HG02571 (cell line): ENCODE data around the gene ST3GAL5.
"Not testable (repeated sequence)": the region's sequence is repeated elsewhere in the genome, so short reads cannot be mapped to it uniquely, and the experiment has no call there.

ENCODE experiments used
- ATAC-seq: cut with Tn5 transposase; IDR thresholded peaks from one replicate; pipeline ENCODE4 v1.9.1; 2021; ENCODE audit warnings: mild to moderate bottlenecking, moderate library complexity; ENCODE audit not compliant: unreplicated experiment

Gene ST3GAL5

GRCh38 chr2:85840091-85840490 is 48.7 kb downstream of the ST3GAL5 start:
- ATAC-seq = no peak

DNA sequence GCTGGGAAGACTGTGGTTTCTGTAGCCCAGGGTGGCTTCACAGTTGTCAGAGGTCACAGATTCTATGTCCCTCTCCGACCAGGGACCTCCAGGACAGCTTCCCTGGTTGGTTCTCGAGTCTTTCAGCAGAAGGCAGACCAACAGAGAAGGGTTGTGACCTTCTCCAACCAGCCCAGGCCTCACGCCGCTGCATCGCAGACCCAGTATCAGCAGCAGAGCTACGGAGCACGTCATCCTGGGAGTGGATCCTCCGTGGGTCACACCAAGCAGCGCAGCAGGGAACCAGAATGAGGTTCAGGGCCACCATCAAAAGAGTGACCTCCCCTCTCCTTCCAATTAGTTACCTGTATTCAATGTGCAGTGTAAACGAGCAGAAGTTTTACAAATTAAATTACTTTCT is 49.3 kb downstream of the ST3GAL5 start:
- no peak for ATAC-seq

DNA sequence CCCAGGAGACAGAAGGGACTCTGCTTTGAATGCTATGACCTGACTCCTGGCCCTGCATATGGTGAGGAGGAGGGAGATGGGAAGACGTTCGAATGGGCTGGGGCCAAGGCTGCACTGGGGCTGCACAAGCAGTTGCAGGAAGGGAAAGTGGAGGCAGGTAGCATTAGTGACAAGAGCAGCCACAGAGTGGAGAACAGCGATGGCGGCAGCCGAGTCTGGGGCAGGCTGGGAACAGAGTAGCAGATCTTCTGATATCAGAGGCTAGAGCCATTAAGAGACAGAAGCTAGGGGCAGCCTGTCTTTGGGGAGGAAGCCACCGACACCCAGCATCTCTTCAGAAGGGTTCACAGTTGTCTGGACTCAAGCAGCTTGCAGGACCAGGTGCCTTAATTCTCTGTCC is 50.1 kb downstream of the ST3GAL5 start:
- no peak for ATAC-seq

DNA sequence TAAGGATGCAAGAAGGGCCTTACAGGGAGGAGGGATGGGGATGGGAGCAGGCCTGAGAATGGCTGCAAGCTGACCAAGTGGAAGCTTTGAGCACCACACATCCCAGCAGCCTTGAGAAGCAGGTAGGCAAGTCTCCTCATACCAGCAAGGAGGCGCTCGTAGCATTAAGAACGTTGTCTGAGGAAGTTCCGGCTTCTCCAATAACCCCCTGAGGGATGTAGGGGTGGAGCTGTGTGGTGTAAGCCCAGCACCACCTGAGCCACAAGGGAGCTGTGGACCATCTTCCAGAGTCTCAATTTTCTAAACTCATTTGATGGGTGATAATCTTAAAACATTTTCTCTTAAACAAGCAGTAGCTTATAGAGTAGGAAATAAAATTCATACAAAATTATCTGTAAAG is 50.6 kb downstream of the ST3GAL5 start:
- ATAC-seq = no peak

- no peak for ATAC-seq
Measured at GRCh38 chr2:85834466-85834865, 54.3 kb downstream of the ST3GAL5 start.

DNA sequence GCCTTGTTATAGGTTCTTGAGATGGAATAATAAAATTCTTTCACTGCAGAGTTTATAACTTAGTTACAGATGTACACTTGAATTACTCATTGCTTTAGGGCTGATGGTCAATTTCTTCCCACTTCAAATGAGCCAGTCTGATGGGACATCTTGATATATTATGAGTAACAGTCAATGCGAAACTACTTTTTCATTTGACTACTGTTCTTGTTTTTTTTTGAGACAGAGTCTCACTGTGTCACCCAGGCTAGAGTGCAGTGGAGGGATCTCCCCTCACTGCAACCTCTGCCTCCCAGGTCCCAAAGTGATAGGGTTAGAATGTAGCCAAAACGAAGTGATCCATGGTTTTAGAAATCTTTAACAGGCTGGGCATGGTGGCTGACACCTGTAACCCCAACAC is 57.1 kb downstream of the ST3GAL5 start:
- no peak for ATAC-seq

GRCh38 chr2:85830645-85831044 is 58.1 kb downstream of the ST3GAL5 start:
- no peak for ATAC-seq

GRCh38 chr2:85829394-85829793 is 59.4 kb downstream of the ST3GAL5 start:
- not testable (repeated sequence) for ATAC-seq

DNA sequence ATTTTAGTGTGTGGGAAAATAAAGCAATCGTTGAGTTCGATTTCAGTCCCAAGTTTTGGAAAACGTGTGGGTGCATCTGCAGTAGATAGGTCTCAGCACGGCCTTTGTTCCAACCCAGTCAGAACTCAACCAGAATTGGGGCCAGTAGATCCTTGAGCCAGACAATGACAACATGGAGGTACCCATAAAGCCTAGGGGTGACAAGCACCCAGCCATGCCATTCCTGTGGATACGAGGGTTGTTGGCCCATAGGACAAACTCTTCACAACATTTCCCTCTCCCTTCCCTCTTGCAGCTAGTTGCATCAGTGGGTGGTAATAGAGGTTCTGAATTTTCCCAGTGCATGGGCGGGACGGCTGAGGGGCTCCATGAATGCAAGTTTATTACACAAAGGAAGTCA is 60.1 kb downstream of the ST3GAL5 start:
- no peak for ATAC-seq

DNA sequence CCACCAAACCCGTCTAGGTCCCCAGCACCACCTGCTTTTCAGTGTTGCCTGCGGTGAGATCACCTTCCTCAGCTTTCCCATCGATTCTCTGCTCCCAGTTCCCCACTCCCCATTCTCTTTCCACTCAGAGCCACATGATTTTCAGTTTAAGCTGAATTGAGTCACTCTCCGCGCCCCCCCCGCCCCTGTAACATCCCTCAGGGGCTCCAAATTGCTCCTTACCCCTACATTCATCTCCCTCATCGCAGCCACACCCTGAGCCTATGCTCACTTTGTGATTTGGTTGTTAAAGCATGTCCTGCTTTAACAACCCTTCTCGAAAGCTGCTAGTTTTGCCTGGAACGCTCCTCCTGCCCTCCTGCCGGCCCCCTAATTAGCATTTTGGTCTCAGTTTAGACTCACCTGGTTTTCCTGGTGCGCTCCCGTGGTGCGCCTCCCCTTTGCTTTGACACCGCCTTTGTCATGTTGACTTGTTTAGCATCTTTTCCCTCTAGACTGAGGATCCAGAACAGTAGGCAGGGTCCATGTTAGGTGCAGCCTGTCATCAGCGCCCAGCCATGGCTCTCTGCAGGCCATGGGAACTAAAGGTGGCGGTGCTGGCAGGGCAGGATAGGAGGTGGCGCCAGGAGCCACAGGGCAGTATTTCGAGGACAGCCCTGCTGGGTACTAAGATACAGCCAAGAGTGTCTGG is 60.8 kb downstream of the ST3GAL5 start:
- no peak for ATAC-seq

GRCh38 chr2:85826990-85827878 is 61.6 kb downstream of the ST3GAL5 start:
- ATAC-seq = no peak

GRCh38 chr2:85823951-85824350 is 64.8 kb downstream of the ST3GAL5 start:
- ATAC-seq = no peak

DNA sequence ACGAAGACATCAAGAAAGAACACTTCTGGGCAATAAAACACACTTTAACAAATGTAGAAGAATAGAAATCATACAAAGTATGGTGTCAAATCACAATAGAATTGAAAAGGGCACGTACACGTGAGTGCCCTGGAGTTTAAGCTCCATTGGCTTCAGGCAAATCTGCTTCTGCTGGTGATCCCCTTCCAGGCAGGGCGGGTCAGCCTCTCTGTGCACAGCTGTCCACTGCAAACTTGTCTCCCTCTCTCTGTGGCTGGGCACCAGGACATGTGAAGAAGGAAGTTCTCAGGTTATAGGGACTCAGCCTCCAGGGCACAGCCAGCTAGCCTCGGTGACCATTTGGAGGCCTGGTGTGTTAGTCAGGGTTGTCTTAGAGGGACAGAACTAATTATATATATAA is 66.0 kb downstream of the ST3GAL5 start:
- ATAC-seq = no peak

DNA sequence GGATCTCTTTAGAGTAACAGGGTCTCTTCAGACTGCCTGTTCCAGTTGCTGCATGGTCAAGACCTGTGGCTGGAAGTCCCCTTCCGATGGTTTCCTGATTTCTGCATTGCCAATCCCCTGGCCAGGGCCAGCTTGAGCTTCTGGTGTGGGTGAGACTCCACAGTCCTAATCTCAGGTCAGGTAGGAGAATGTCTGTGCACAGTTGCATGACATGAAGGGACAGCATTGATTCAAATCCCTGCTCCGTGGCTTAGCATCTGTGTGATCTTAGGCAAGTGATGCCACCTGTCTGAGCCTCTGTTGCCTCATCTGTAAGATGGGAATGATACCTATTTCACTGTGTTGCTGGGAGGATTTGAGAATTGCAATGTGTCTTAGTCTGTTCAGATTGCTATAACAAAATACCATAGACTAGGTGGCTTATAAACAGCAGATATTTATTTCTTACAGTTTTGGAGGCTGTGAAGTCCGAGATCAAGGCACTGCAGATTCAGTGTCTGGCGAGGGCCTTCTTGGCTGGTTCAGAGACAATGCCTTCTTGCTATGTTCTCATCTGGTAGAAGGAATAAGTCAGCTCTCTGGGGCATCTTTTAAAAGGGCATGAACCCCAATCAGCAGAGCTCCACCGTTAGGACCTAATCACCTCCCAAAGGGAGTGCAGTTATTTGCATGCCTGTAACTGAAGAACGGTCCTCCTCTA is 68.8 kb downstream of the ST3GAL5 start:
- no peak for ATAC-seq

- ATAC-seq = no peak
Measured at GRCh38 chr2:85814802-85815550, 73.8 kb downstream of the ST3GAL5 start.

DNA sequence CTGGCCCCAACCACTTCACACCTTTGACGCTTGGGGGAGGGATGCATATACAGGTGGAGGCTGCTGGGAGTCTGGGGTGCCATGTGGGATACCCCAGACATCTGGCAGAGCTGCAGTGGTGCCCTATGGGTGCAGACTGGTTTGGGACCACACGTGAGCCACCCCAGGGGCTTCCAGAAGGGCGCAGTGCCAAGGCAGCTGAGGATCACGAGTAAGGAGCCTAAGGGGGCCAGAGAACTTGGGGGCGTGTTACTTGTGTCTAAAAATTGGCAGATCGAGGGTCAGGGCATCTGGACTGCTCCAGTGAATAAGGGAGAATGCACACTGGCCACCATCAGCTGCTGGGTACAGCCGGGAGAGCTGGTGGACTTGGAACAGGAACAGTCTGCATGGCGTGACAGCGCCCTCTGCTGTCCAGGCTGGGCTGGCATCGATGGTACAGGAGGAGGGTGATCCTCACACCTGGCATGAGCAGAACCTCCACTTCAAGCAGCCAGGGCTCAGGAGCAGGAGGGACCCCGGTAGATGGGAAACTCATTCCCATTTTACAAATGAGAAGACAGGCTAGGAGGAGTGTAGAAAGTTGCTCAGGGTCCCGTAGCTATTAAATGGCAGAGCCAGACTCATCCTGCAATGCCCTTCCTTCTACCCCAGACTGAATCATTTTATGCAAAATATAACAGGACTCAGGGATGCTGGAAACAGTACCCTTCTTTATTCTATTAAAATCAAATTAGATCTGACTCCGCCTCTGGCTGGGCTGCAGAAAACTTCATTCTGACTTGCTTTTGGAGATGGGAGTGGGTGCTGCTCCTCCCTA is 74.6 kb downstream of the ST3GAL5 start:
- no peak for ATAC-seq

GRCh38 chr2:85813211-85813981 is 75.4 kb downstream of the ST3GAL5 start:
- no peak for ATAC-seq

- no peak for ATAC-seq
Measured at GRCh38 chr2:85812094-85812735, 76.6 kb downstream of the ST3GAL5 start.
